ENCODE results near the gene FDXACB1. TPM values are rescaled to one million over a fixed set of nuclear protein-coding genes. Genes with fewer than 3 reads are reported as not detected.

FDXACB1 gene
- total and polyA plus RNA-seq, 2 donors (not counting 3 experiments of a cell fraction or from before 2014, with no cell fraction given) = 1.1 to 1.4 TPM

GRCh38 chr11:111849631-111850030, 29.3 kb downstream of the FDXACB1 start:
- intact Hi-C loops (cut with micrococcal nuclease) = no loop called here
- H3K9ac ChIP-seq (replicated peaks; ENCODE audit: extremely low read depth, insufficient read depth, low read length) = no peak overlapping the region
- H3K36me3 ChIP-seq (ENCODE audit: control insufficient read depth in 2 of 2, extremely low read depth in 1 of 2, insufficient read depth in 2 of 2, low read length in 2 of 2) = peaks cover 0 to 5% of the 10 kb centered on the region in 2 experiments
- no peak overlapping the region for H3K4me3 ChIP-seq (replicated peaks in 1 of 3; ENCODE audit: insufficient read depth in 1 of 3, low read depth in 1 of 3, low read length in 3 of 3)
- FAIRE-seq (no peak), DNase-seq (ENCODE audit: low read depth, low spot score) (no peak)
- TF ChIP-seq JUN (IDR thresholded peaks at IDR 0.05; ENCODE audit: borderline replicate concordance, insufficient read depth, insufficient read length, low read depth) (no peak), EZH2 (IDR thresholded peaks at IDR 0.05; ENCODE audit: borderline replicate concordance, low read depth, low read length, severe bottlenecking) (no peak), MYC (IDR thresholded peaks at IDR 0.05; ENCODE audit: low read depth, low read length) (no peak), MAX (IDR thresholded peaks at IDR 0.05; ENCODE audit: insufficient read depth, insufficient read length) (no peak), CTCF (IDR thresholded peaks at IDR 0.05; ENCODE audit: extremely low read depth in 1 of 2, insufficient read depth in 1 of 2, low read depth in 1 of 2, low read length in 2 of 2) (no peak), FOS (IDR thresholded peaks at IDR 0.05; ENCODE audit: borderline replicate concordance, insufficient read depth, low read length) (no peak), GATA2 (IDR thresholded peaks at IDR 0.05; ENCODE audit: insufficient read depth, insufficient read length, low read depth, low read length) (no peak), POLR2AphosphoS5 (IDR thresholded peaks at IDR 0.05; ENCODE audit: insufficient read depth, low read depth, low read length) (no peak), POLR2A (IDR thresholded peaks at IDR 0.05; ENCODE audit: low read depth, low read length) (no peak)
- dilution Hi-C loops (cut with MboI; ENCODE audit: extremely low pct_ligation_motif_present, low sequenced_read_pairs) = no loop called here
- H3K4me1 ChIP-seq (ENCODE audit: control insufficient read depth, extremely low read depth, insufficient read depth, low read length) = peaks cover 14% of the 10 kb centered on the region
- H3K9me1 ChIP-seq (replicated peaks; ENCODE audit: control insufficient read depth, extremely low read depth, insufficient read depth, low read length) = no peaks in the 10 kb centered on the region
- no peaks in the 10 kb centered on the region for H3K9me3 ChIP-seq (replicated peaks; ENCODE audit: control insufficient read depth, insufficient read depth, low read length)
- H3K27ac ChIP-seq (ENCODE audit: insufficient read depth, low read depth, low read length) = no peak overlapping the region
- CTCF ChIA-PET = interaction anchor here (1.1 kb wide), 1 partner anchor 8 kb away, joined by 4 read pairs; no protein-coding TSS in a partner anchor
- H3K79me2 ChIP-seq (ENCODE audit: control insufficient read depth, insufficient read depth, low read length) = no peaks in the 10 kb centered on the region
- H4K20me1 ChIP-seq (replicated peaks; ENCODE audit: control insufficient read depth, extremely low read depth, insufficient read depth, low read length) = no peaks in the 10 kb centered on the region
- BruUV-seq (replicated peaks) = no TSS peak
- POLR2A ChIA-PET = no interaction called here
- no peaks in the 10 kb centered on the region for H3K27me3 ChIP-seq (ENCODE audit: control insufficient read depth in 2 of 2, insufficient read depth in 2 of 2, low read length in 2 of 2)
- no peak overlapping the region for H2AFZ ChIP-seq (ENCODE audit: low read depth, low read length)
- H3K4me2 ChIP-seq (ENCODE audit: insufficient read depth, low read length) = no peak overlapping the region

Measured in endothelial cell of umbilical vein (primary cell).